K562 (cell line): ENCODE results near the gene SVIL. TPM values are rescaled to one million over a fixed set of nuclear protein-coding genes. Genes with fewer than 3 reads are reported as not detected.

Experiments used
- ATAC-seq: fragments of 200-7000 bp; cut with Tn5 transposase; 3 replicates; pipeline ENCODE4 v1.9.1; 2020; ENCODE audit warnings: moderate library complexity
- BruUV-seq: library from RNA; stranded (reverse); fragments of 400-500 nt; replicated peaks from 2 replicates; lab custom pipeline; 2021; lab: Mats Ljungman, UMichigan
- CTCF ChIA-PET: fragments of 300-600 bp; formaldehyde crosslinking; extraction: SDS; loops from one replicate; lab custom pipeline; 2021; ENCODE audit warnings: low intra/inter-chr PET ratio; lab: Yijun Ruan, JAX
- POLR2A ChIA-PET: fragments of 300-600, 350-650 bp; sonication (Branson Sonifier 250); formaldehyde crosslinking; extraction: SDS; loops from one replicate; lab custom pipeline; 2021; ENCODE audit warnings: antibody characterized with exemption, inconsistent platforms; lab: Yijun Ruan, JAX
- DNase-seq, 4 experiments: peaks; one replicate each; pipeline versions ENCODE4 v3.0.0 to v3.0.0-alpha.2; 2011 to 2018; ENCODE audit warnings: low spot score in 3 of 4, mixed read lengths in 3 of 4; ENCODE audit errors: extremely low read depth in 1 of 4
- FAIRE-seq: peaks from 2 replicates; lab custom pipeline; 2011; peaks lifted over from hg19 to GRCh38; lab: Jason Lieb, UNC
- H2AFZ ChIP-seq: 2 replicates; pipeline ENCODE4 v1.6.0; 2011; ENCODE audit warnings: low read depth, low read length, control low read depth, inconsistent platforms
- H3K27ac ChIP-seq: fragments of 200-600 bp; 3 replicates; pipeline ENCODE4 v1.8.0; 2011; ENCODE audit warnings: low read depth, mild to moderate bottlenecking, control low read depth, inconsistent platforms, low read length, moderate library complexity, mixed read lengths; ENCODE audit errors: extremely low read depth
- H3K27me3 ChIP-seq, 2 experiments: fragments of 300-600 bp in 1 of 2; 2 replicates in 1 of 2; 3 replicates in 1 of 2; pipeline versions ENCODE4 v1.6.0 to v1.8.0; 2011; ENCODE audit warnings: inconsistent platforms in 2 of 2, low read length in 2 of 2, mild to moderate bottlenecking in 1 of 2, mixed read lengths in 1 of 2, moderate library complexity in 1 of 2; ENCODE audit not compliant: control insufficient read depth in 2 of 2, insufficient read depth in 2 of 2
- H3K36me3 ChIP-seq: fragments of 300-600 bp; 3 replicates; pipeline ENCODE4 v1.8.0; 2011; ENCODE audit warnings: mild to moderate bottlenecking, low read length, inconsistent platforms; ENCODE audit not compliant: control insufficient read depth, insufficient read depth
- H3K4me1 ChIP-seq, 2 experiments: fragments of 200-600 bp in 1 of 2; replicated peaks in 1 of 2; 2 replicates in 1 of 2; 3 replicates in 1 of 2; pipeline versions ENCODE4 v1.5.1 to v1.8.0; 2011; ENCODE audit warnings: inconsistent platforms in 2 of 2, low read length in 2 of 2, mild to moderate bottlenecking in 1 of 2, mixed read lengths in 1 of 2, moderate library complexity in 1 of 2; ENCODE audit not compliant: control insufficient read depth in 2 of 2, insufficient read depth in 2 of 2
- H3K4me2 ChIP-seq: 2 replicates; pipeline ENCODE4 v1.6.1; 2011; ENCODE audit warnings: low read length, control low read depth, inconsistent platforms, mixed read lengths; ENCODE audit not compliant: insufficient read depth
- H3K4me3 ChIP-seq: fragments of 200-600 bp; sonication (generic), shearing (Covaris generic); 2 replicates; pipeline ENCODE4 v1.5.1; 2016; ENCODE audit warnings: control low read depth, inconsistent platforms
- H3K79me2 ChIP-seq: fragments of 200-600 bp; 3 replicates; pipeline ENCODE4 v1.8.0; 2011; ENCODE audit warnings: low read length, inconsistent platforms; ENCODE audit not compliant: control insufficient read depth, insufficient read depth
- H3K9ac ChIP-seq, 2 experiments: 2 replicates each; pipeline versions ENCODE4 v1.6.0 to v1.6.1; 2011; ENCODE audit warnings: low read depth in 2 of 2, low read length in 2 of 2, control low read depth in 1 of 2, inconsistent platforms in 1 of 2, mild to moderate bottlenecking in 1 of 2, mixed read lengths in 1 of 2; ENCODE audit not compliant: insufficient read depth in 1 of 2
- H3K9me1 ChIP-seq: one replicate; pipeline ENCODE4 v1.6.0; 2011; ENCODE audit warnings: inconsistent platforms, mild to moderate bottlenecking, low read length, moderate library complexity; ENCODE audit not compliant: control insufficient read depth, insufficient read depth
- H3K9me3 ChIP-seq: replicated peaks from 2 replicates; pipeline ENCODE4 v1.5.1; 2011; ENCODE audit warnings: low read depth, low read length, inconsistent platforms; ENCODE audit not compliant: control insufficient read depth, insufficient read depth
- H4K20me1 ChIP-seq: replicated peaks from 2 replicates; pipeline ENCODE4 v1.6.1; 2011; ENCODE audit warnings: low read length, inconsistent platforms, mixed read lengths; ENCODE audit not compliant: control insufficient read depth, insufficient read depth
- CHCHD3 ChIP-seq: fragments of 250-450 bp; sonication (Bioruptor Pico); IDR thresholded peaks from 2 replicates; pipeline ENCODE4 v2.1.2; 2022; ENCODE audit warnings: mild to moderate bottlenecking
- CHD2 ChIP-seq: IDR thresholded peaks from 2 replicates; pipeline ENCODE4 v1.6.1; 2011; ENCODE audit warnings: low read depth, low read length
- CREM ChIP-seq: IDR thresholded peaks from 2 replicates; pipeline ENCODE4 v1.6.1; 2014; ENCODE audit warnings: antibody characterized with exemption, low read depth
- CXXC5 ChIP-seq: fragments of 250-450 bp; sonication (Bioruptor Pico); IDR thresholded peaks from 2 replicates; pipeline ENCODE4 v1.8.0; 2022; ENCODE audit warnings: inconsistent platforms, mild to moderate bottlenecking, moderate library complexity
- GTF2A2 ChIP-seq: IDR thresholded peaks from 2 replicates; pipeline ENCODE4 v1.6.1; 2016; ENCODE audit warnings: mild to moderate bottlenecking, missing genetic modification characterization, missing compliant biosample characterization
- MYNN ChIP-seq, 2 experiments: sonication (generic); formaldehyde crosslinking in 1 of 2; IDR thresholded peaks; 2 replicates each; pipeline versions ENCODE4 v1.5.0 to v1.6.1; 2016 to 2020; ENCODE audit warnings: antibody characterized with exemption in 1 of 2, missing genetic modification reagents in 1 of 2
- NFE2 ChIP-seq: IDR thresholded peaks from 2 replicates; pipeline ENCODE4 v1.6.1; 2014; ENCODE audit warnings: antibody characterized with exemption, low read depth
- NFIC ChIP-seq: fragments of 450-650 bp; IDR thresholded peaks from 2 replicates; pipeline ENCODE4 v1.6.1; 2017; ENCODE audit warnings: mild to moderate bottlenecking, inconsistent platforms
- NRF1 ChIP-seq, 2 experiments: fragments of 450-650 bp; IDR thresholded peaks in 1 of 2; conservative IDR thresholded peaks in 1 of 2; 2 replicates each; pipeline ENCODE4 v1.6.1; 2014; ENCODE audit warnings: mild to moderate bottlenecking in 2 of 2
- PHF21A ChIP-seq: fragments of 450-650 bp; IDR thresholded peaks from 2 replicates; pipeline ENCODE4 v1.6.1; 2017; ENCODE audit warnings: low read depth, borderline replicate concordance
- U2AF1 ChIP-seq: fragments of 200-400 bp; formaldehyde crosslinking; optimal IDR thresholded peaks from 2 replicates; pipeline ENCODE3; 2017; ENCODE audit warnings: mild to moderate bottlenecking, low read depth, low read length, moderate library complexity
- YBX1 ChIP-seq: fragments of 450-650 bp; IDR thresholded peaks from 2 replicates; pipeline ENCODE4 v1.7.1; 2016; ENCODE audit warnings: mild to moderate bottlenecking
- ZC3H8 ChIP-seq: fragments of 450-650 bp; IDR thresholded peaks from 2 replicates; pipeline ENCODE4 v1.6.1; 2017
- ZFX ChIP-seq: sonication (generic); formaldehyde crosslinking; IDR thresholded peaks from 2 replicates; pipeline ENCODE4 v1.8.0; 2022; ENCODE audit warnings: mild to moderate bottlenecking, missing genetic modification reagents, moderate library complexity
- ZNF232 ChIP-seq: sonication (generic); formaldehyde crosslinking; IDR thresholded peaks from 2 replicates; pipeline ENCODE4 v1.8.0; 2022; ENCODE audit warnings: mild to moderate bottlenecking, missing genetic modification reagents
- ZNF431 ChIP-seq: sonication (generic); formaldehyde crosslinking; IDR thresholded peaks from 2 replicates; pipeline ENCODE4 v1.8.0; 2022; ENCODE audit warnings: mild to moderate bottlenecking, missing genetic modification reagents
- ZNF449 ChIP-seq: fragments of 250-450 bp; sonication (Bioruptor Pico); IDR thresholded peaks from 2 replicates; pipeline ENCODE4 v1.8.0; 2022; ENCODE audit warnings: moderate library complexity, mild to moderate bottlenecking, inconsistent platforms
- ZSCAN32 ChIP-seq: fragments of 450-650 bp; formaldehyde crosslinking; IDR thresholded peaks from 2 replicates; pipeline ENCODE4 v1.4.0; 2020; ENCODE audit warnings: mild to moderate bottlenecking, moderate library complexity
- WGBS: fragments of 100-300 bp; shearing (Covaris generic); methylation state at CpG from one replicate; pipeline ENCODE4 v1.1.6; 2016; ENCODE audit warnings: low coverage, mixed read lengths; ENCODE audit not compliant: insufficient coverage; ENCODE audit errors: missing lambda C conversion rate; 5-methylcytosine and 5-hydroxymethylcytosine counted together
- in situ Hi-C: fragments of 300-500 bp; cut with MboI; formaldehyde crosslinking; loops from 4 replicates; pipeline ENCODE4 v1.15.0; 2018; ENCODE audit warnings: inconsistent platforms, mixed read lengths
- intact Hi-C: fragments of 100-400 bp; cut with micrococcal nuclease; formaldehyde crosslinking; loops from 2 replicates; pipeline ENCODE4 v1.14.2; 2022
- polyA plus RNA-seq, 8 experiments: library from polyadenylated mRNA; depleted of rRNA in 4 of 8; stranded (reverse) in 5 of 8; unstranded in 3 of 8; fragments of >200 nt; fragmentation: Nextera tagmentation in 2 of 8; fragmentation: Illumina TruSeq in 1 of 8; extraction: Ambion mirVana in 2 of 8; extraction: Trizol in 1 of 8; gene quantifications; 2 replicates each; pipeline versions ENCODE4 v1.2.1 to v1.2.3, GENCODE V29; 2011 to 2014; ENCODE audit warnings: inconsistent platforms in 1 of 8, missing spikeins in 1 of 8
- total RNA-seq, 7 experiments: library from RNA; depleted of rRNA in 6 of 7; stranded (reverse); fragments of >200 nt in 6 of 7; fragmentation: Illumina TruSeq in 2 of 7; extraction: Trizol in 2 of 7; gene quantifications; 2 replicates each; pipeline versions ENCODE4 v1.2.1 to v1.2.3, GENCODE V29; 2011 to 2021; ENCODE audit warnings: low replicate concordance in 1 of 7
- TF ChIP-seq, protein P1 (sequence below): sonication (generic); formaldehyde crosslinking; IDR thresholded peaks from 2 replicates; pipeline ENCODE4 v1.4.0; 2020; ENCODE audit warnings: mild to moderate bottlenecking, missing genetic modification reagents

SVIL gene
- total and polyA plus RNA-seq, 9 of the 15 experiments (the other 6 are each of a cell fraction or from before 2014, with no cell fraction given): under 0.01 to 0.18 (median 0.05) TPM; not detected in 3

DNA sequence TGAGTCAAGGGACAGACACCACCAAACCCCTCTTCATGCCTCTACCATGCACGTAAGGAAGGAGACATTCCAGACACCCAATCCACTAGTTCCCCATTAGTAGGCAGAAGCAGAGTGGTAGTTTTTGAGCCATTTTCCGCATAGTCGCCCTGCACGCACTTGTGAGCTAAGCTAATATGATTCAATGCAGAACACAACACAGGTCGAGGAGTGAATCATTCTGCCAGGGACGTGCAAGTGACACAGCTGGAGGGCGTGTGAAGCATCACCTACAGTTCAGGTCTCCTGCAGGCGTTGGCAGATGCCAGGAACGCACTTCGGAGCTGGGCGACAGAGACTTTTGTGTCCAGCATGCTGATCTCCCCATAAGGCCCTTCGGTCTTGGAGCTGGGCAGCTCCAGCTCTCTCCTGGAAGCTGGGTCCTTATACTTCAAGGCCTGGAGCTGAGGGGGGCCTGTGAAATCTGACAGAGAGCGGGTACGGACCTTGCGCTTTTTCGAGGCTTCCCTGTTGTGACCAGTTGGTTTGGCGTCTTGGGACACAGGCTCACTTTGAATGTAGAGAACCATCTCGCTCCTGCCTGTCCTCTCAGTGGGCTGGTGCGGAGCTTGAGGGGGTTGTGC is 102.4 kb downstream of the SVIL start:
- no peaks in the 10 kb centered on the region for H3K9me1 ChIP-seq
- no peaks in the 10 kb centered on the region for H3K9me3 ChIP-seq
- peaks cover 22 to 51% of the 10 kb centered on the region in 2 experiments for H3K27me3 ChIP-seq
- ATAC-seq (no peak), FAIRE-seq (no peak), DNase-seq (no peak)
- H3K4me3 ChIP-seq: no peak overlapping the region
- H3K79me2 ChIP-seq: no peaks in the 10 kb centered on the region
- no TSS peak for BruUV-seq
- POLR2A ChIA-PET: interaction anchor here (0.6 to 1.6 kb wide), 2 partner anchors 9 to 36 kb away, joined by 3 to 9 read pairs; no protein-coding TSS in a partner anchor
- in situ Hi-C loops: no loop called here
- no peak overlapping the region for H3K27ac ChIP-seq
- no peak overlapping the region for H3K4me2 ChIP-seq
- no peaks in the 10 kb centered on the region; a peak in 1 of 5 replicates for H3K4me1 ChIP-seq
- WGBS: 4% methylated on average over 15 of the region's 19 CpGs
- intact Hi-C loops: no loop called here
- CTCF ChIA-PET: no interaction called here
- no peak overlapping the region for H2AFZ ChIP-seq
- 0 out of 2 replicates have a peak, but pooled peaks cover 5% of the 10 kb centered on the region for H4K20me1 ChIP-seq
- no peaks in the 10 kb centered on the region for H3K36me3 ChIP-seq
- TF ChIP-seq CREM: no peak
- no peak for TF ChIP-seq NFIC
- TF ChIP-seq ZNF431: no peak
- no peak for TF ChIP-seq PHF21A
- TF ChIP-seq MYNN (IDR thresholded peaks at IDR 0.05): no peak
- TF ChIP-seq MYNN (CRISPR knock-in tag; IDR thresholded peaks at IDR 0.05): no peak
- no peak for TF ChIP-seq ZC3H8
- no peak for TF ChIP-seq YBX1
- TF ChIP-seq, protein P1, sequence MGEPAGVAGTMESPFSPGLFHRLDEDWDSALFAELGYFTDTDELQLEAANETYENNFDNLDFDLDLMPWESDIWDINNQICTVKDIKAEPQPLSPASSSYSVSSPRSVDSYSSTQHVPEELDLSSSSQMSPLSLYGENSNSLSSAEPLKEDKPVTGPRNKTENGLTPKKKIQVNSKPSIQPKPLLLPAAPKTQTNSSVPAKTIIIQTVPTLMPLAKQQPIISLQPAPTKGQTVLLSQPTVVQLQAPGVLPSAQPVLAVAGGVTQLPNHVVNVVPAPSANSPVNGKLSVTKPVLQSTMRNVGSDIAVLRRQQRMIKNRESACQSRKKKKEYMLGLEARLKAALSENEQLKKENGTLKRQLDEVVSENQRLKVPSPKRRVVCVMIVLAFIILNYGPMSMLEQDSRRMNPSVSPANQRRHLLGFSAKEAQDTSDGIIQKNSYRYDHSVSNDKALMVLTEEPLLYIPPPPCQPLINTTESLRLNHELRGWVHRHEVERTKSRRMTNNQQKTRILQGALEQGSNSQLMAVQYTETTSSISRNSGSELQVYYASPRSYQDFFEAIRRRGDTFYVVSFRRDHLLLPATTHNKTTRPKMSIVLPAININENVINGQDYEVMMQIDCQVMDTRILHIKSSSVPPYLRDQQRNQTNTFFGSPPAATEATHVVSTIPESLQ (CRISPR knock-in tag): no peak
- no peak for TF ChIP-seq NFE2
- no peak for TF ChIP-seq GTF2A2 (tag)
- TF ChIP-seq U2AF1: no peak
- no peak for TF ChIP-seq CXXC5 (CRISPR knock-in tag)
- no peak for TF ChIP-seq CHCHD3
- no peak for TF ChIP-seq CHD2
- TF ChIP-seq NRF1 (conservative IDR thresholded peaks at IDR 0.05 in 1 of 2, IDR thresholded peaks at IDR 0.05 in 1 of 2): no peak
- no peak for TF ChIP-seq ZNF449 (CRISPR knock-in tag)
- TF ChIP-seq ZSCAN32 (CRISPR knock-in tag): no peak
- no peak for TF ChIP-seq ZNF232 (CRISPR knock-in tag)
- TF ChIP-seq ZFX: no peak
- no peak overlapping the region for H3K9ac ChIP-seq
